Esophagus squamous epithelium (tissue), 4 donors: Measurements from ENCODE around the gene NR3C1.

Experiments
- CTCF ChIP-seq, 6 experiments: fragments of 450-650 bp in 4 of 6; fragments of 200-600 bp in 2 of 6; sonication (generic) in 2 of 6; IDR thresholded peaks; one replicate each; pipeline ENCODE4 v1.5.1; 2016 to 2019; ENCODE audit warnings: antibody characterized with exemption in 6 of 6, mild to moderate bottlenecking in 4 of 6, moderate library complexity in 4 of 6
- POLR2A ChIP-seq, 4 donors: fragments of 450-650 bp; IDR thresholded peaks; one replicate each; pipeline ENCODE4 v1.6.1; 2017; ENCODE audit warnings: antibody characterized with exemption in 4 of 4, mild to moderate bottlenecking in 4 of 4, moderate library complexity in 3 of 4

- TF ChIP-seq CTCF (IDR thresholded peaks at IDR 0.05) (no peak), POLR2A (IDR thresholded peaks at IDR 0.05) (no peak)
Observed at GRCh38 chr5:143243103-143243502, 160.4 kb downstream of the NR3C1 start.
